ENCODE results near the gene TUSC2.

TUSC2 gene

GRCh38 chr3:50358911-50359759 is 31.1 kb upstream of the TUSC2 start, which contains the start of gene TMEM115:
TMEM115 (minus strand) TSS chr3:50359521; CDS start chr3:50359063, 458 bp downstream.
- peak within 1 kb of the TSS; percentile 90 for H3K4me3 ChIP-seq (ENCODE audit: low read depth, low read length)

GRCh38 chr3:50358355-50358910 is 30.4 kb upstream of the TUSC2 start:
- H3K4me3 ChIP-seq (ENCODE audit: low read depth, low read length): peak overlapping the region; percentile 90
- no peak for TF ChIP-seq CTCF (IDR thresholded peaks at IDR 0.05; ENCODE audit: low read depth, low read length)

More at GRCh38 chr3:50358911-50359759, 31.1 kb upstream of the TUSC2 start, which contains the start of gene TMEM115:
- no peak for TF ChIP-seq CTCF (IDR thresholded peaks at IDR 0.05; ENCODE audit: low read depth, low read length)

- TF ChIP-seq CTCF (IDR thresholded peaks at IDR 0.05; ENCODE audit: low read depth, low read length): no peak
- peak overlapping the region; percentile 90 for H3K4me3 ChIP-seq (ENCODE audit: low read depth, low read length)
These were observed 29.5 kb upstream of the TUSC2 start for GRCh38 chr3:50357481-50357880.

- H3K4me3 ChIP-seq (ENCODE audit: low read depth, low read length): peak overlapping the region; percentile 90
- no peak for TF ChIP-seq CTCF (IDR thresholded peaks at IDR 0.05; ENCODE audit: low read depth, low read length)
These were observed 28.5 kb upstream of the TUSC2 start for GRCh38 chr3:50356553-50356952.

- no peak for TF ChIP-seq CTCF (IDR thresholded peaks at IDR 0.05; ENCODE audit: low read depth, low read length)
- peak overlapping the region; percentile 90 for H3K4me3 ChIP-seq (ENCODE audit: low read depth, low read length)
These were observed 28.0 kb upstream of the TUSC2 start for GRCh38 chr3:50355829-50356552.

GRCh38 chr3:50354850-50355249 is 26.8 kb upstream of the TUSC2 start:
- TF ChIP-seq CTCF (IDR thresholded peaks at IDR 0.05; ENCODE audit: low read depth, low read length): no peak
- no peak overlapping the region for H3K4me3 ChIP-seq (ENCODE audit: low read depth, low read length)

All from WI38 (cell line).